NCI-H2081 treated with DMSO at 0.1 percent for 48 hours (cell line): ENCODE data around the gene WAPL.

Experiments used
- DNase-seq: peaks from one replicate; lab custom pipeline; 2025; lab: John Stamatoyannopoulos, UW

The WAPL gene

DNA sequence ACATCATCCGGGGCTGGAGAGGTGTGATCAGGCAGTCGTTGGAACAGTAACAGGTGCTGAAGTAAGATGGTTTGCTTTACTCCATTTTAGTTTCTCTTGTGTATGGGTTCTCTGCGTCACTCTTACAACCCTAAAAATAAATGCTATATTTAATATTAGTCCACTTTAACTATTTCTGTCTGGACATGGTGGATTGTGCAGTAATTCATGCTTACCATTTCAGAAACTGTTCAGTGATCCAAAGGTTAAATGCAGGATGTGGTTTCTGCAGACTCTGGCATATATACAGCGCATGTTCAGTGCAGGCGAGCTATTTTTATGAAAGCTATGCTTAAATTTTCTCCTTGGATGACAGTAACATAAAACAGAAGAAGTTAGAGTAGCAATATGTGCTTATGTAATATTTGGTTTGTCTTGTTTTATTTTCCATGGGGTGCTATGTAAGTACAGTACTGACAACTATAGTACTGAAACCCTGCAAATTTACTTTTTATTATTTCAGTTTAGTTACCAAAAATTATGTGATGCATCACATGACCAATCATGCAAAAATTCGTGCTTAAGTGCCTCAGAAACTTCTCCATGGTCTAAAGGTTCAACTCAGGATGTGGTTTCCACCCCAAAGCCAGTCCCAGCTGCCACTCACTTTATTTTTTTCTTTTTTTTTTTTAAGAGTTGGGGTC lies 108.4 kb downstream of the WAPL start:
- DNase-seq = no peak

DNA sequence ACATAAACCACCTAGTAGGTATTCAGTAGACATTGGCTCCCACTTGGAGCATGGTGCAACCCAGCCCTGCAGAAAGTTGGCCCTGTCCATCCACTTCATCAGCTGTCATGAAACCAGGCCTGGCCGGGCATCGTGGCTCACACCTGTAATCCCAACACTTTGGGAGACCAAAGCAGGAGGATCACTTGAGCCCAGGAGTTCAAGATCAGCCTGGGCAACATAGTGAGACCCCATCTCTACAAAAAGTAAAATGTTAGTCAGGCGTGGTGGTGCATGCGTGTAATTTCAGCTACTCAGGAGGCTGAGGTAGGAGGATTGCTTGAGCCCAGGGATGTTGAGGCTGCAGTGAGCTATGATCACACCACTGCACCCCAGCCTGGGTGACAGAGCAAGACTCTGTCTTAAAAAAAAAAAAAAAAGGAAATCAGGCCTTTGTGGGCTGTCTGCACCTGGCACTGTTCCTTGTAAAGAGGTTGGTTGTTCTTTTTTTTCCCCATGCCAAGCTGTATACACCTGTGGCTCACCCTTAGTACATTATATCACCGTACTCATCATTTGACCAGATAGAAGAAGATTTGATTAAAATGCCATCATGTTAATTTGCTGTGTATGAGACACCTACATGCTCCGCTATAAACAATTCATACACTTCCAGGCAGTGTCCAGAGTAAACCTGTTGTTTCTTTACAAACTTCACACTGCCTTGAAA lies 109.6 kb downstream of the WAPL start:
- DNase-seq = no peak

DNA sequence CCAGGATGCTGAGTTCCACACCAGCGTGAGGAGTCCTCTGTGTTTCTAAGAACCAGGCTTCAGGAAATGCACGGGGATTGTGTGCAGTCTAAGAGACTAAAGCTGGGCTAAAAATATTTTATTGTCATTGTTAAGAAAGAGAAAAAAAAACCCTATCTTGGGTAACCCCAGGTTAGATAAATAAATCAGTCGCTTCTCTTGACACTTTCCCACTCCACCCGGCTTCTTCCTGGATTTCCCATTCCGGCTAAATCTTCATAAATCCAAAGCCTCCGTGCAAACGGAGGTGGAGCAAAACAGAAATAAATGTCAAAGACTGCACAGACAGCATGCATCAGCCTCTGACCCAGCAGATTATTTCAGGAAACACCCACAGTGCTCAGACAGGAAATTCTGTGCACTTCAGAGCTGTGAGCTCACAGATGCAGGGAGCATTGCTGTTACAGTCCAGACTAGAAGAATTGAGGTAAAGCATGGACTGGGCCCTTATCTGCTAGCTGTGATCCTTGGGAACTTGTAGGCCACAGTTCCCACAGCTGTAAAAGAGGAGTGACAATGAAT lies 110.2 kb downstream of the WAPL start:
- DNase-seq = no peak

DNA sequence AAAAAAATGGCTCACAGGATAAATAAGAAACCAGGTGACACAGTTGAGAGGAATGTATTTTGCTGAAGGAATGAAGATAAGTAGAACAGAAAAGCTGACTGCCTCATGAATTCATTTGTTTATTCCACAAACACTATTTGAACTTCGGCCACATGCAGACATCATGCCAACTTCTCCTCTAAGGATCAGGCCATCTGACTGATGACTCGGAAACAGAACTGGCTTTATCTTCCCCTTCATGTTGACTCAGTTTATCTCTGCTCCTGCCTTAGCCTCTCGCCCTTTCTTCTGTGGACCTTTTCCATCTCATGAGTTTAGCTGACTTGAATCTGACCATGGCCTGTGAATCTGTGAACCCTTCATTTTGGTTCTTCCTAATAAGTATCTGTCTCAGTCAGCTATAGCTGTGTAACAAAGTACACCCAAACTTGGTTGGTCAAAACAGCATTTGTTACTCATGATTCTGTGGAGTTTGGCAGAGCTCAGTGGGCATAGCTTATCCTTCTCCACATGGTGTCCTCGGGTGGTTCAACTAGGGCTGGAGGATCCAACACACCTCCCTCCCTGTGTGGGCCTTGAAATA lies 111.0 kb downstream of the WAPL start:
- no peak for DNase-seq

DNA sequence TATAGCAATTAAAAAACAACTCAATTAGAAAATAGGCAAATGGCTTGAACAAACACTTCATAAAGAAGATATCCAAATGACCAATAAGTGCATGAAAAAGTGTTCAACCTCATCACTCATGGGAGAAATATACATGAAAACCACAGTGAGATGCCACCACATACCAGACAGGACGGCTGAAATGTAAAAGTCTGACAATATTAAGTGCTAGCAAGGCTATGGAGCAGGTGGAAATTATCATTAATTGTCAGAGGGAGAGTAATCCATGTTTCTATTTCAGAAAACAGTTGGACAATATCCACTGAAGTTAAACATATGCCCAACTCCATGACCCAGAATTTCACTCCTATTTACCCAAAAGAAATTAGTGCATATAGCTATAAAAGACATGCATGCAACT lies 112.4 kb downstream of the WAPL start:
- no peak for DNase-seq

DNA sequence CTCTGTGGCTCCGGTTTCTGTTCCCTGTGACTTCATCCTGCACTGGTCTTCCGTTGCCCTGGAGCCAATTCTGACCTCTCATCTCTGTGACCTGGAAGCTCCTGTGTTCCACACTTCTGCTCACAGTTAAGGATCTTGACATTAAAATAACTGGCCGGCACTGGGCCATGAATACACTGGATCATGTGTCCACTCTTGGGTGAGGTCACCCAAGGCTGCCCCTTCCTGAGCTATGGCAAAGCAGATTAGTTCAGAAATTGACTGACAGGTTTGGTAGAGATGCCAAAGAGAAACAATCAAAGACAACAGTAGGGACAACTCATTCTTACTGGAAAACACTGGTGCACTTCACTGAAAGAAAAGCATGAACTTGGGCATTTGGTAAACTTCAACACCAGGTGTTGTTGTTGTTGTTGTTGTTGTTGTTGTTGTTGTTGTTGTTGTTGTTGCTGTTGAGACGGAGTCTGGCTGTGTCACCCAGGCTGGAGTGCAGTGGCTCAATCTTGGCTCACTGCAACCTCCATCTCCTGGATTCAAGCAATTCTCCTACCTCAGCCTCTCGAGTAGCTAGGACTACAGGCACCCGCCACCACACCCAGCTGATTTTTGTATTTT lies 118.3 kb downstream of the WAPL start:
- no peak for DNase-seq

DNA sequence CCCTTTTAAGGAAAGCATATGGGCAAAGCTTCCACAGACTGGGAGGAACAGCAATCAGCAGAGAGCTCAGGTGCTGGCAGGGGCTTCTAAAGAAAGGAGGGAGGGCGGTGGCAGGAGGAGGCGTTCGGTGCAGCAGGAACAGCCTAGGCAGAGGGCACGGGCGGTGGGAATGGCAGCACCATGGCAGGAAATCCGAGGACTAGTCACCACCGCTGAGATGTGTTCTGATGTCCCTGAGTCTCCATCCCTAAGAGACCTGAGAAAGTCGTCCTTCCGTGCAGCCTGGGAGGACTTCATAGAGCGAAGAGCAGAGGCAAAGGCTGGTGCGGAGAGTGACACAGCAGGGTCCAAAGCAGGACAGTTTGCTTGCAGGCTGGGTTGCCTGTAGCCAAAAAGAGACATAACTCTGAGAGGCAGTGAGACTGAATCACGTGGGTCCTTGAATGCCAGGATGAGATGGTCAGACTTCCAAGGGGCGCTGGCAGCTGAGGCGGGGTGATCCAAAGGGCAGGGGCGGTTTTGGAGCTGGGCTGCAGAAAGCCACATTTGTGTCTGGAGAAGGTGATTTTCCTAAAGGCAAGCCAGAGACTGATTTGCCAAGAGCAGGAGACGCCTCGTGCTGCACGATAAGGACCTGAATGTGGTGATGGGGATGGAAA lies 119.2 kb downstream of the WAPL start:
- no peak for DNase-seq

DNA sequence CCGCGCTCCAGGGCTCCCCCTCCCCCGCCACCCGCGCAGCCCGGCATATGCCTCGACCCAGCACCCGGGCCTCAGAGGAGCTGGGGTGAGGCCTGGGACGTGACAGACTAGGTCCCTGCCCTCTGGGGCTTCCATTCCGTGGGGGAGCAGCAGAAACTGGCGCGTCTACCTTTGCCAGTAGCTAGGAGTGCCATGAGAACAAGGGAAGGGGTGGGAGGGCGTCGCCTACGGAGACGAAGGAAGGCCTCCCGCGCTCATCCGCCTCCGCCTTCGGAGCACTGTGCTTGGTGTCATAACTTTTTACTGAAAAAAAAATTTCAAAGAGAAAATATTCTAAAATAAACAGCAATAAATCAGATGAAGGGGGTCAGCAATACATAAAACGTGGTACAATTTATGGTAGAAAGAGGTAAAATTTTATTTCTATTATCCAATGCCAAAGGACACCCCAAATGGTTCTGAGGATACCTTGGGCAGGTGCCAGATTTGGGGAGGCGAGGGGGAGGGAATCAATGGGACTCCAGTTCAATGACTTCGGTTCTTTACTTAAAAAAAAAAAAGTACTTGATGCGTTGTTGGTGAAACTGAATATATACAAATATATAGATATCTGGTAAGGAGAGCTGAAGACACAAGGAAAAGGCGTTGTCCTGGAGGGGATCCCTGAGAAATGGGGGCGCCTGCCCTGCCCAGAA lies 119.9 kb downstream of the WAPL start:
- DNase-seq = no peak

DNA sequence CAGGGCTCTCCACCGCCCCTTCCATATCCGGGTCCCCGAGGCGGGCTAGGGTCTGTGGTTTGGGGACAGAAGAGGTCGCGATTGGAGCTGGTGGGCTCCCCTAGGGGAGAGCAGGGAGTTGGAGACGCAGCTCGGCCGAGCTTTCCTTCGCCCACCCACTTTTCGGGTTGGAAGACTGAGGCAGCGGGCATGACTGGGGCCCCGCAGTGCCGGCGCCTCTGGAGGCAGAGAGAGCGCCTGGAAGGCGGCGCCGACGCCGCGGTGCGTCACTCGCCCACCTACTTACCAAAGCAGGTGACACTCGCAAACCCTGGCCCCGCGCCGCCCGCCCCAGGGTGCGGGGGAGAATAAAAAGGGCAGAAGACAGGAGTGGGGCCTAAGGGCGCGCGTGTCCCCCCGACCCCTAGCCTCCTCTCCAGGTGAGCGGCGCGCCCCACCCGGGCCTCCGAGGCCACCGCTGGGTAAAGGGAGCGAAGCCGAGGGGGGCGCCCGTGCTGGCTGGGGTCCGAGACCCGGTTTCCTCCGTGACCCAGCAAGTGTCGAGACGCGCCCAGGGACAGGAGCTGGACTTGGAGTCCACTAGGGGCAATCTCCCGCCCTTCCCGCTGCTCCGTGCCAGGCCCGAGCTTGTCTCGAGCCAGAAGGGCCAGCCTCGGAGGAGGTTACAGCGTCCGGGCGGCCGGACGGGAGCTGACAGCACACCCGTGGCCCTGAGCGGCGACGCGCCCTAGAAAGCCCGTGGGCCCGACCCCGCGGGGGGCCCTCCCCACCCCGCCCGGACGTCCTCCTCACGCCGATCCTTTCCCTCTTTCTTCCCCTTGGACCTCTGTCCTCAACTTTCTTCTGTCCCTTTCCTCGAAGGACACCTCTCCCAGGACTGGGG lies 120.6 kb downstream of the WAPL start:
- no peak for DNase-seq

DNA sequence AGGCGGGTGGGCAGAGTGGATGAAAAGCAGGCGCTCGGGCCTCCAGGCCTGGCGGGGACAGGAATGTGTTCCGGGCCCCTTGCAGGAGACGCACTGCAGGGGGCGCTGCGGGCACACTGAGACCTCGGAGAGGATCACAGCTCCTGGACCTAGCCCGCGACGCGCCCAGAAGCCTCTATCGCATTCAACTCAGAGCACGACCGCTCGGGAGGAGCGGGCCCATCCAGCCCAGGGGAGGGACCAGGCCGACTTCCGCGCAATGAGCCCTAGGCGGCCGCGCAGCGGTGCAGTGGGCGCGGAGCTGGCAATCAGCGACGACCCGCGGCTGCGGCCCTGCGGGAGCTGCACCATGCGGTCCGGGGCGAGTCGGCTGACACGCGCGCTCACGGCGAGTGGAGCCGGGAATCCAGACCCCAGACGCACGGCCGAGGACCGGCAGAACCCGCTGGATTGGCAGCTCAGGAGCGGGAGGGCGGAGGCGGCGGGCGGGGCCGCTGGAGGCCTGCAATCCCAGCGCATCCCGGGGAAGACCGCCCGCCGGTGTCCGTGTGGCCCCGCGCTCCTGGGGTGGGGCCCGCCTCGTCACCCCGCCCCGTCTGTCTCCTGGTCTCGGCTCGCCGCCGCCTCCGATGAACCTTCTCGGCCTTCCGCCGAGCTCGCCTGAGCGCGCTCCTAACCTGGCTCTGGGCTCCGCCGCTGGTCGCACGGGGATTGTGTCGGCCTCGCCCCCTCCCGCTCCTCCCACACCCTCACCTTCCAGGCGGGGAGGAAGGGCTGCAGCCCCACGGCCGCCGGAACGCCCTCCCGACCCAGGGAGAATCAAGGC lies 121.5 kb downstream of the WAPL start:
- DNase-seq = peak; percentile 59

DNA sequence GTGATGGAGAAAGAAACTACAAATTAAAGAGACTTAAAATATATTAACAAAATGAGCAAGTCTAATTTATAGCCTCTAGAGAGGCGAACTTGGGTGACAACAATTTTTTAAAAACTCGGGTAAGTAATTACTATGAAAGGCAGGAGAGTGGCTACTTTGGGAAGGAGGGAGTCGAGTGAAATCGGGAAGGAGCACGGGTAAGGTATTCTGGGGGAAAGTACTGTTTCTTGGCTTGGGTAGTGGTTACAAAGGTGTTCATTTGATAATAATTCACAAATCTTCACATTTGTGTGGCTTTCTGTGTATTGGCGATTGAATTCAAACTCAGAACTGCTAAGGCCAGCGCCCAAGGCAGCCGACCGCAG lies 122.1 kb downstream of the WAPL start:
- no peak for DNase-seq

DNA sequence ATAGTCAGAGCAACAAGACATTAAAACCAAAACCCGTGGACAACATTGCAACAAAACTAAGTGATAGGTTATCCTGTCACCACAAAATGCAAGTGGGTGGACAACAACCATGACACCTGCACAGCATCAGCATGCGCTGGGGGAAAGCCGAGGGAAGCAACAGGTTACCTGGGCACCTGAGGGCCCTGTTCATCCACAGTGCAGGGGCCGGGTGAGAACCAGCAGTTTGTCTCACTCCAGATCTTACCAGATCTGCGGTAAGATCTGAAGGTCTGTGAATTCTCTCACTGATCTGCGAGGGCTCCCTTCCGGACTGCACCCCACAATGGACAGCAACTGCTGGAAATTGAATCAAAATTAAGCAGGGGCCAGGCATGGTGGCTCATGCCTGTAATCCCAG lies 124.5 kb downstream of the WAPL start:
- DNase-seq = no peak

DNA sequence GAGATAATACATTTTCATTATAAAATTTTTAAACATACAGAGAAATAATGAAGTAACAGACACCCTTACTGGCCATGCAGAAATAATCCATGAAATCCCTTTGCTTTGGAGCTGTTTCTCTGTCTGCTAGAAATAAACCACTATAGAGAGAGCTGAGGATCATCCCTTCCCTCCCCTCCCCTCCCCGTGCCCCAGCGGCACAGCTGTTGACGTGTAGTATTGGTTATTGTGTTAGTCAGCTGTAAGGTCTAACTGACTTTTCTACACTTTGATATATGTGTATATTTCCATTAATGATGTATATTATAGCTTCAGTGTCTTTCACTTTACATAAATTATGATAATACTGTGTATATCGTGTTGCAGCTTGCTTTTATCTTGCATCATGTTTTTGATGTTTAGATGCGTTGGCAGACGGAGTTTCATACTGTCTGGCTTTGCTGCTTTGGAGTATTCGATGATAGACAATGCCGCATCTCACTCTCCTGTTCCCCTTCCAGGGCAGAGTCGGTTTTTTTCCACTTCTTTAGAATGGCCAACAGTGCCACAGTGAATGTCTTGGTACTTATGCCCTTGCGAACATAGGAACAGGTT lies 127.6 kb downstream of the WAPL start:
- DNase-seq = no peak

DNA sequence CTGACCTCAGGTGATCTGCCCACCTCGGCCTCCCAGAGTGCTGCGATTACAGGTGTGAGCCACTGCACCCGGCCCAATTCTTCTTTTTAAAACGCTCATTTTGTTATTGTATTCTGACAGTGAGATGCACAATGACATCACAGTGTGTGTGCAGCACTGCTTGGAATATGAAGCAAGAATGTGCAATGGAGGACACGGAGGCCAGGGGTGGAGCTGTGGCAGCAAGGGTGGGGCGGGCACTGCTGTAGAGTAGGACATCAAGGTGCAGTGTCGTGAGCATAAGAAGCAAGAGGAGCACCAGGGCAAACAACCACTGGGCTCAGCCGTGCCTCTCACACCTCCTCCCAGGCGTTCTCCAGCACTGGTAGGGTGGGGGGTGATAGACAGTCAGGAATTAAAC lies 128.2 kb downstream of the WAPL start:
- DNase-seq = no peak

DNA sequence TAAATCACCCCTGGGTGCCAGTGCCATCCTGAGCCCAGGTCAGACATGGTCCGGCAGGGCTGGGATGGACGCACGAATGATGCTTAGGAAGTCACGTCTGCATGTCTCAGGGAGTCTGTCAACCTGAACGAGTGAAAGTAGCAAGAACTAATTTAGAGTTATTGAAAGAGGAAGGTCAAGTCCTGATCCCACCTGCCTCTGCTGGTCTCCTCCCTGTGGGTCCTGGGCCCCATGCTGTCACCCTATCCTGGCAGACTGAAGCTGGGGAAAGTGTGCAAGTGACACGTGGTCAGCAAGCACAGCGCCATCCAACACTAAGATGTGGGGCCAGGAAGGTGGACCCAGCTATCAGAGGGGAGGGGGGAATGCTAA lies 128.9 kb downstream of the WAPL start:
- no peak for DNase-seq

DNA sequence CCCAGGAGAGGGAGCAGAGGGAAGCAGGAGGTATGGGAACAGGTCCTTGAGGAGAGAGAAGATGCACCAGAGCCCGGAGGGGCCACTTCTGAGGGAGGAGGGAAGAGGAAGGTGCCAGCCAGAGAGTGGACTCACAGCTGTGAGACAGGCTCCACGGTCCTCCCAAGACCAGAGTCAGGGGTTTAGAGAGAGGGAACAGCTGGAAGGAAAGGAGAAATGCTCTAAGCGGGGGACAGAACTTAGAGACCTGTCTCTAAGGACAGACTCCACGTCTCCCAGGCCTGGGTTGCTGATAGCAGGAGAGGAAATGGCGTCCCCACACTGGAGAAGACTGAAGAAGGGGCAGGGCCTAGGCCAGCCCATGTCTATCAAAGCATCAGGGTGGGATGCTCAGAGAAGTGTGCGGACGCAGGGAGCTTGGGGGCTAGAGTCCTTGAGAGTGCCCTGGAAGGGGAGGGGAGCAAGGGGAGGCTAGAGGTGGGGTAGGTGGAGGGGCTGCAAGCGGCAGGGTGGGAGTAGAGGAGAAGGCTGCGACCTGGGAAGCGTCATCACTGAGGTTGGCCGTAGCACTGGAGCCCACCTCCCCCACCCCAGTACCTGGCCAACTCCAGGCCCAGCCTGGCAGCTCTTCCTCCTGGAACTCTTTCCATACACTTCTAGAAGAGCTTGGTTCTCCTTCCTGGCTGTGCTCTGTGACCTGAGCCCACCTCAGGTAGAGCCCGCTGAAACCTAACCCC lies 129.4 kb downstream of the WAPL start:
- DNase-seq = no peak

DNA sequence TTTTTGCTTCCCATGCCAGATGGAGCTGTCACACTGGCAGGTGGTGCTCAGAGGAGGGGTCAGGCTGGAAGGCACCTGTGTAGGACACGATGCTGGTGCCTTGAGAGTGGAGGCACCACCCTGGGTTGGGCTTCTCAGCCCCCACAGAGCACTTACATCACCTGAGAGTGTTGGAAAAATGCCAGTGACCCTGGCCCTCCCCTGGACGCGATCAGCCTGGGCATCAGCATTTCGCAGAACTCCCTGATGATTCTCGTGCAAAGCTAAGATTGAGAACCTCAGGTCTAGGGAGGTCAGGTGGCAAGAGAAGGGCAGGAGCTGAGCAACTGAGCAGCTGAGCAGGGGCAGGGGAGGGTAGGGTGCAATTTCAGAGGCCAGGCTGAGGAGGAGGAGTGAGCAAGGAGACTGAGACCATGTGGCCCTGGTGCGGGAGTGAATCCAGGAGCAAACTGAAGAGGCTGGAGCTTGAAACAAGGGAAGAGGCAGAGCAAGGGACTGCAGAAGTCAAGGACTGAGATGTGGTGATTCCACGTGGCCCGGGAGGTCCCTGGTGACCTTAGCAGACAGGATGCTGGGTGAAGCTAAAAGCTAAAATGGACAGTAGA lies 130.3 kb downstream of the WAPL start:
- DNase-seq = no peak
